ENCODE results near the gene C8B.

C8B gene

GRCh38 chr1:56927986-56928385 is 37.8 kb downstream of the C8B start:
- no peak for DNase-seq

- no peak for DNase-seq
These were observed 38.6 kb downstream of the C8B start for GRCh38 chr1:56927171-56927570.

DNA sequence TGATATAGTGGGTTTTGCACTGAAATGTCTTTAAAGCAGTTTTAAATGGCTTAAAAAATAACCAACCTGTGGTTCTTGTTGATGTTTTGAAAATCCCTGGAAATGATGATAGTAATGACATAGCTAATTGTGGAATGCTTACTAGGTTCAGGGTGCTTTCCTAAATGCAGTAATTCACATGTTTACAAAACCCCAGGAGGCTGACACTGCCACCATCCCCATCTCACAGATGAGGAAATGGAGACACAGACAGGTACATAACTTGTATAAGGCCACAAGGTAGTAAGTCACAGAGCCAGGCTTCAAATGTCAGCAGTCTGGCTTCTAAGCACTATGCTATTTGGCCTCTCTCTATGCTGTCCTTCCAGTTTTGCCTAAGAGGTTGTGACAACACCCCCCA is 40.6 kb downstream of the C8B start:
- DNase-seq: no peak

GRCh38 chr1:56924116-56924515 is 41.7 kb downstream of the C8B start:
- no peak for DNase-seq

DNA sequence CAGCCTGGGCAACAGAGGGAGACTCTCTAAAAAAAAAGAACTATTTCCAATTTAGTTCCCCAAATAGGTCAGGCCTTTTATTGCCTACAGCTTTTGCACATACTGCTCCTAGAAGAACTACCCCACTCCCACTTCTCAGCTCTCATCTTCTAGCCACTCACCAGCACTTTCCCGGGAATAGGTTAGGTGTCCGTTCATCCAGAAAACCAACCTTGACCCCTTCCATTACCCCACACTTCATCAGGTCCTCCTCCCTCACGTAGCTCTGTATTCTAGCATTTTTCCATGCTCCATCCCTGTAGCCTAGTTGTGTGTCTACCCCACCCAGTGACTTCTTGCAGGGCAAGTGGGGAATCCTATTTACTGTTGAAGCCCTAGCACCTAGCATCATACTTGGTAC is 42.6 kb downstream of the C8B start:
- DNase-seq: no peak

DNA sequence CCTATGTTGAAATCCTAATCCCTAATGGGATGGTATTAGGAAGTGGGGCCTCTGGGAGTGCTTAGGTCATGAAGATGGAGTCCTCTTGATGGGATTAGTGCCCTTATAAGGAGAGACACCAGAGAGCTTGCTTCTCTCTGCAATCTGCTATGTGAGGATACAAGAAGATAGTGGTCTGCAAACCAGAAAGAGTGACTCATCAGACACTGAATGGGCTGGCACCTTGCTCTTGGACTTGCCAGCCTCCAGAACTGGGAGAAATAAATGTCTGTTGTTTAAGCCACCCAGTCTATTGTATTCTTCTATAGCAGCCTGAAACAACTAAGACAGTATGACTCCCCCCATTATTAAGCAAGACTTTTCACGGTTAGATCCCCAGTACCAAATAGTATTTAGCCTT is 43.3 kb downstream of the C8B start:
- no peak for DNase-seq

DNA sequence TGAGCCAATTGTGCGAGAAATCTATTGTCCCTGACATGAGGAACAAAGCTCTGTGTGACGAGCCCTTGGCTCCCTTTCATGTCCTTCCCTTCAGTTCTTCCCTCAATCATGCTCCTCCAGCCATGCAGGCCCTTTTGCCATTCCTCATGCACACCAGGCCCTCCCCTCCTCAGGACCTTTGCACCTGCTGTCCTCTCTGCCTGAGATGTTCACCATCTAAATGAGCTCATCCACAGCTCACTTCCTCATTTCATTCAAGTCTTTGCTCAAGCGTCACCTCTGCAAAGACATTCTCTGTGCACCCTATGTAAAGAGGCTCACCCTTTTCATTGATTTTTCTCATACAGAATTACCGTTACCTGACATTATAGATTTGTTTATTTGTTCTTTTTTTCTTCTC is 43.7 kb downstream of the C8B start:
- DNase-seq: no peak

GRCh38 chr1:56921479-56921878 is 44.3 kb downstream of the C8B start:
- no peak for DNase-seq

- DNase-seq: no peak
These were observed 45.2 kb downstream of the C8B start for GRCh38 chr1:56920591-56921001.

DNA sequence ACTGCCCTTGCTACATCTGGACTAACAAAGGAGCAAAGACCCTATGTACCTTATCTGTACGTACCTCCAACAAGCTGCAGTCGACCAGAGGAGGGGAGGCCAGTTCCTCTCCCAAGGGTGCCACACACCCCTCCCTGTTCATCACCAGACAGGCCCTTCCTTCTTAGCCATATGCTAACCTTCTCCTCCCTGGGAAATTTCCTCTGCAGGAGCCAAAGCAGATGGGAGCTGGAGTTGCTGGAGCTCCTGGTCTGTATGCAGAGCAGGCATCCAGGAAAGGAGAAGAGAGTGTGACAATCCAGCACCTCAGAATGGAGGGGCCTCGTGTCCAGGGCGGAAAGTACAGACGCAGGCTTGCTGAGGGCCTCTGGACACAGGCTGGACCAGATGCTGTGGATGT is 48.5 kb downstream of the C8B start:
- no peak for DNase-seq

GRCh38 chr1:56916630-56917029 is 49.2 kb downstream of the C8B start:
- DNase-seq: no peak

DNA sequence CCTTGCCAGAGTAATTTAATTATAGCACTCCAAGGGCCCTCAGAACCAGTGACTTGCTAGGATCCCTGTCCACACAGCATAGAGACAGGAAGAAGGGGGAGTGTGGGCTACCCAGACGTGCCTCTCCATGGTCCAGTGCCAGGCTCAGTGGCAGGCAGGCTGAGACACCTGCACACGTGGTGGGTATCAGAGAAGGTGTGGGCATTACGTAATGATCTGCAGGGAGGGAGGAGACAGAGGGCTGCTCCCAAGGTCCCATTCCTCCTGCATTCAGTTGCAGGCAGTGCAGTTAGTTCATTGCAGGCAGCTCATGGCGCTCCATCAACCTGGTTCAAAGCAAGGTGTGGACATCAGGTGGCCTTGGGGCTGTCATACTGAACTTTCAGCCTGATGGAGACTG is 49.9 kb downstream of the C8B start:
- no peak for DNase-seq

DNA sequence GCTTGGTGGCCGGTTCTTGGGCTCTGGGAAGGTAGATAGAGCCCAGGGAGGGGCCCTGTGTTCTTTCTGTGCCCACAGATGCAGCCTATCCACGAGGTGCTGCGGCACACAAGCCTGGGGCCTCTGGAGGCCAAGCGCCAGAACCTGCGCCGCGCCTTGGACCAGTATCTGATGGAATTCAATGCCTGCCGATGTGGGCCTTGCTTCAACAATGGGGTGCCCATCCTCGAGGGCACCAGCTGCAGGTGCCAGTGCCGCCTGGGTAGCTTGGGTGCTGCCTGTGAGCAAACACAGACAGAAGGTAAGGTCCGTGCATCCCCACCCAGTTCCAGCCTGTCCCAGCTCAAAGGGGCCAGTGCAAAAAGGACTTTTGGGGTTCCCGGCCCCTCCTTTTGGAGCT is 53.5 kb downstream of the C8B start:
- DNase-seq: no peak

DNA sequence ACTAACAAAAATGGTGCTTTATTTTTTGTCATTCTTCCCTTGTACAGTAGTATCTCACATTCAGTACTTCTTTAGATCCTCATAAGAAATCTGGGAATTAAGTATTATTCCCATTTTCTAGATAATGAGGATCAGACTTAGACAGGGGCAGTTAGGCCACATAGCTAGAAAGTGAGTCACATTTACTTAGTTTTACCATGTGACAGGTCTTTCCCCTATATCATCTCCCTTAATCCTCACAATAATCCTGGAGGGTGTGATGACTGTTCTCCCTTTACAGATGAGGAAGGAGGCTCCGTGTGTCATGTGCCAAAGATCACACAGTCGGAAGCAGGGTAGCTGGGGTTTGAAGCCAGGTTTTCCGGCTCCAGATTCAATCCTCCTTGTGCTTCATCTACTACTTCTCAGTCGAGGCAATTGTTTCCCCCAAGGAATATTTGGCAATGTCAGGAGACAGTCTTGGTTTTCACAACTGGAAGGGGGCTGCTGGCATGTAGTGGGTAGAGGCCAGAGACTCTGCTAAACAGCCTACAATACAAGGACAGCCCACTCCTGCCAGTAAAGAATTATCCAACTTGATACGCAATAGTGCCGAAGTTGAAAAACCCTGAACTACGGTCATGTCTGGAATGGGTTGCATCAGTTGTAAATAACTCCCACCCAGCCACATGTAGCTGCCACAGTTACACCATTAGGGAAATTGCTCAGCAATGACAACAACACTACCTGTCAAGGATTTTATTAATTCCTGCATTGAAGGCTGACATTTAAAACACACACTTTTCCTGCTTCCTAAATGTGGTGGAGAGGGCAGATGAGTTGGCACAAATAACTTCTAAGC is 54.5 kb downstream of the C8B start:
- no peak for DNase-seq

DNA sequence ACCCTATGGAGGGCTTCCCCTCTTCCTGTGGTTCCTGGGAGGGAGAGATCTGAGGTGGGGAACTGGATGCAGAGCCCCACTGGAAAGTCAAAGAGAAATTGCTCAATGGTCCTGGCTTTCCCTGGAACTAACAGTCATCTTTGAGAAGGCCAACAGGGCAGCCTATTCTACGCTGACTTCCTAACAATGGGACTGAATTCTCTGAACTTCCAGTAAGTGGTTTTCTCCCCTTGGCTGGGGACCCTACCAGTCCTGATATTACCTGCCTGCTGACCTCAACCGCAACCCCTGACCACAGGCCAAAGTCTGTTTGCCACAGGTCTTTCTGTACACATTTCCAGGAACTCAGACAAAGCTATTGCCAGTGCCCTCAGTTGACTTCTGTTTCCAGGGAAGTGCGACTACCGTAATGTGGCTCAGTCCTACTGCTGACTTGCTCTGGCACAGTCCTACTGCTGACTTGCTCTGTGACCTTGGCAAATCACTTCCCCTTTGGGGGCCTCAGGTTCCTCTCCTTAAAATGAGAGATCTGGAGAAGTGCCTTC is 55.3 kb downstream of the C8B start:
- no peak for DNase-seq

GRCh38 chr1:56908619-56909221 is 57.1 kb downstream of the C8B start:
- DNase-seq: no peak

DNA sequence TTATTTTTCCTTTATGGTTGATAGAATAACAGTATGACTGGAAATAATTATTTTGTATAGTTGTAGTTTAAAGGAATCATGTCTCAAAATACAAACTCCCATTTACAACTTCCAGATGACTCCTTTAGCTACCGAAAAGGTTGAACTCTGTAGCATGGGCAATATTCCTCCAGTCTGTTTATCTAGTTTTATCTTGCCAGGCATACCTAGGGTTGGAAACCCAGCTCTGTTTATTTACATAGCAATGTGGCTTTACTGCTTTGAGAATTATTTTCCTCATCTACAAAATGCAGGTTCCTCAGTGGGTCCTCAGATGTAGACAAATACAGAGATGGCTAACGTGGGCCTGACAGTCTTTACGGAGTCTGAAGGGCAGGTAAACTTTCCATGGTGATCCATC is 60.1 kb downstream of the C8B start:
- no peak for DNase-seq

GRCh38 chr1:56904663-56905397 is 61.0 kb downstream of the C8B start:
- no peak for DNase-seq

DNA sequence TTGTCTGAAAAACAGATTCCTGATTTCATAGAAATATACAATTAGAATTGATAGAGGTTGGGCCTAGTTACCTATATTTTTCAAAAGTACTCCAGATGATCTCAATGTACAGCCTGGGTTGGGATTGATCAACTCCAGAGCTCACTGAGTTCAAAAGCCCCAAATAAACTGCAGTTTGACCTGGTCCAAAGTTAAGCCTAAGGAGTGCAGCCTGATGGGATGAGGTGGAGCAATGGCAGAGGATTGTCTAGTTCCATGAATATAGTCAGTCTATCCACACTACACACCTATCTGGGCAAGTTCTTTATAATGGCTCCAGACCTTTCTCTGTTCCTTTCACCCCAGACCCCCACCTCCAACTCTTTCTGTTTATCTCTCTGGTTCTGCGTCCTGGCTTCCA is 62.0 kb downstream of the C8B start:
- no peak for DNase-seq

- DNase-seq: no peak
These were observed 64.1 kb downstream of the C8B start for GRCh38 chr1:56901716-56902115.

GRCh38 chr1:56898879-56899278 is 66.9 kb downstream of the C8B start:
- DNase-seq: no peak

GRCh38 chr1:56898005-56898373 is 67.8 kb downstream of the C8B start:
- no peak for DNase-seq

DNA sequence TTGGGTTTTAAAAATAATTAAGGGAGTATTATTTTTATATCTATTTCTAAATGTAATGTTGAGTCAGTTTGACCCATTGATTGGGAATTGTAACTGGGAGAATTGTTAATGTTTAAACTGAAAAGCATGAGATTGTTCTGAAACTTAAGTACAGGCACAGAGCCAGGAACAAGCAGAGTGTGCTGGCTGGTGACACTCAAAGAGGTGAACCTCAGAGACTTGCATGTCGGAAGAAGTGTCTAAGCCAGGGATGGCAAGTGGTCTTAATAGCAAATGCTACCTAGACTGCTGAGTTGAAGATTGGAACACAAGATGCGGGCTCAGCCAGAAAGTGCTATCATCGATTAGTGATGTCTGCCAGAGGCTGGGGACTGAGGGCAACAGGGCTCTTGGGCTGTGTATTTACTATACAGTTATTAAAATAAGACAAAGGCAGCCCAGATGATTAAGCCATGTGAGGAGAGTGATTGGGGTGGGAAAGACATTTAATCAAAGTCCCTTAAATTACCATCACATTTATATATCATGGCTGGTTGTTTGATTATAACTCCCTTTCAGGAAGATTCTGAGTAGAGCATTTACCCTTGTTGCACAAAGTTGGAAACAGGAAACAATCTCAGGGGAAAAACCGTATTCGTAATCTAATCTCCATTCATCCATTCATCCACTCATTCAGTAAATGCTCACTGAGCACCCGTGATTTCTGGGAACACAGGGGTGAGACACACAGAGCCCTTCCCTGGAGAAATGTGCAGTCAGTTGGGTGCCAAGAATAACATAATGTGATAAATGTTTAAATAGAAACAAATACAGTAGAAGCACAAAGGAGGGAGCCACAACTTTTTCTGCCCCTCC is 68.4 kb downstream of the C8B start:
- DNase-seq: no peak
